ENCODE measurements around the gene CCL4.
"Not testable (repeated sequence)": the region's sequence is repeated elsewhere in the genome, so short reads cannot be mapped to it uniquely, and the experiment has no call there.

DNA sequence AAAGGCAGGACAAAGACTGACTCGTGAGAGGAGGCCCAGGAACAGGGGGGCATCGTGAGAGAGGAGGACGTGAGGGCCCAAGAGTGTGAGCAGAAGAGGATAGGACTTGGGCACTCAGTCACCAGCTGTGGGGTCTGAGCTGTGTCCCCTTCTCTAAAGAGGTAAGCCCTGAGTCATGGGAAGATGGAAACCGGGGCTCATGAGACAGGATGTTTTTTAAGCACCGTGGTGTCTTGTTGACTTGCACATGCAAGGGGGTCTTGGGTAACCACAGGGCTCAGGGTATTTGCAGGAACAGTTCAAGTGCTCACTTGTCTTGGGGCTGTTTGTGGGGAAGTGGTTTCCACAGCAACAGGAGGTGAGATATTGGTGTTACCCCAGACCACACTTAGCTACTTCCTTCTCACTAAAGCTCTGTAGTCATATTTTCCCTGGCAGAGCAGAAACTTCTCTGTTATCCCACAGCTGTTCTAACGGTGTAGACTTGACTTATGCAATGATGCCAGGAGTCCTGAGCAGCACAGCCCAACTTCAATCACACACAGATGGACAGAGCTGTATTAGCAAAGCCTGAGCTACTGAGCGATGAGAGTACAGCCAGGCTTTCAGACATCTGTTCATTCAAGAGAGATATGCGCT lies 21.0 kb upstream of the CCL4 start:
- TF ChIP-seq POLR2AphosphoS5 (IDR thresholded peaks at IDR 0.05; ENCODE audit: low read depth, low read length): not testable (repeated sequence)
- TF ChIP-seq, protein P1, sequence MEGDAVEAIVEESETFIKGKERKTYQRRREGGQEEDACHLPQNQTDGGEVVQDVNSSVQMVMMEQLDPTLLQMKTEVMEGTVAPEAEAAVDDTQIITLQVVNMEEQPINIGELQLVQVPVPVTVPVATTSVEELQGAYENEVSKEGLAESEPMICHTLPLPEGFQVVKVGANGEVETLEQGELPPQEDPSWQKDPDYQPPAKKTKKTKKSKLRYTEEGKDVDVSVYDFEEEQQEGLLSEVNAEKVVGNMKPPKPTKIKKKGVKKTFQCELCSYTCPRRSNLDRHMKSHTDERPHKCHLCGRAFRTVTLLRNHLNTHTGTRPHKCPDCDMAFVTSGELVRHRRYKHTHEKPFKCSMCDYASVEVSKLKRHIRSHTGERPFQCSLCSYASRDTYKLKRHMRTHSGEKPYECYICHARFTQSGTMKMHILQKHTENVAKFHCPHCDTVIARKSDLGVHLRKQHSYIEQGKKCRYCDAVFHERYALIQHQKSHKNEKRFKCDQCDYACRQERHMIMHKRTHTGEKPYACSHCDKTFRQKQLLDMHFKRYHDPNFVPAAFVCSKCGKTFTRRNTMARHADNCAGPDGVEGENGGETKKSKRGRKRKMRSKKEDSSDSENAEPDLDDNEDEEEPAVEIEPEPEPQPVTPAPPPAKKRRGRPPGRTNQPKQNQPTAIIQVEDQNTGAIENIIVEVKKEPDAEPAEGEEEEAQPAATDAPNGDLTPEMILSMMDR (IDR thresholded peaks at IDR 0.05): not testable (repeated sequence)
